ENCODE data around the gene YWHAE. TPM values are rescaled to one million over a fixed set of nuclear protein-coding genes. Genes with fewer than 3 reads are reported as not detected.

Gene YWHAE
- total RNA-seq, 2 experiments from 2014 or later = 267 to 646 TPM

GRCh38 chr17:1347589-1348323, 52.3 kb downstream of the YWHAE start:
- POLR2A ChIA-PET = no interaction called here
- no peak overlapping the region for H3K27ac ChIP-seq (ENCODE audit: low read depth, low read length, poor library complexity, severe bottlenecking)
- peaks cover 42% of the 10 kb centered on the region; the same call in 1 of the 2 replicates for H3K79me2 ChIP-seq (ENCODE audit: insufficient read depth, low read depth, low read length)

GRCh38 chr17:1344521-1344920, 55.5 kb downstream of the YWHAE start:
- peaks cover 31% of the 10 kb centered on the region; the same call in 1 of the 2 replicates for H3K79me2 ChIP-seq (ENCODE audit: insufficient read depth, low read depth, low read length)
- no peak for TF ChIP-seq EZH2phosphoT487 (IDR thresholded peaks at IDR 0.05; ENCODE audit: borderline replicate concordance, low read depth, low read length)
- TF ChIP-seq CTCF (conservative IDR thresholded peaks at IDR 0.05; ENCODE audit: low read length) = no peak
- DNase-seq (ENCODE audit: low spot score) = no peak
- intact Hi-C loops (cut with micrococcal nuclease; ENCODE audit: unreplicated experiment) = no loop called here
- H3K4me3 ChIP-seq (ENCODE audit: low read depth, low read length, poor library complexity, severe bottlenecking) = no peak overlapping the region
- no peak overlapping the region for H3K27ac ChIP-seq (ENCODE audit: low read depth, low read length, poor library complexity, severe bottlenecking)
- no peaks in the 10 kb centered on the region for H3K9me3 ChIP-seq (ENCODE audit: low read length)
- TSS peak; percentile 98 for BruUV-seq (replicated peaks)
- ChIA-PET POLR2A (no interaction called here), CTCF (ENCODE audit: unreplicated experiment) (no interaction called here)
- peaks cover 9% of the 10 kb centered on the region; the same call in 1 of the 2 replicates for H4K20me1 ChIP-seq (ENCODE audit: insufficient read depth, low read length)
- no peak overlapping the region for H2AFZ ChIP-seq (ENCODE audit: low read length)
- H3K9me2 ChIP-seq (ENCODE audit: insufficient read depth, low read length) = no peaks in the 10 kb centered on the region
- no peaks in the 10 kb centered on the region for H3K4me1 ChIP-seq (ENCODE audit: insufficient read depth, low read length, poor library complexity, severe bottlenecking)
- H3K4me2 ChIP-seq (ENCODE audit: low read length) = no peak overlapping the region
- H3K36me3 ChIP-seq (ENCODE audit: insufficient read depth, low read length) = peaks cover 60% of the 10 kb centered on the region

More at GRCh38 chr17:1347589-1348323, 52.3 kb downstream of the YWHAE start:
- 0 out of 2 replicates have a peak, but pooled peaks cover 9% of the 10 kb centered on the region for H4K20me1 ChIP-seq (ENCODE audit: insufficient read depth, low read length)
- H3K4me2 ChIP-seq (ENCODE audit: low read length) = no peak overlapping the region
- BruUV-seq (replicated peaks) = no TSS peak
- no peak overlapping the region for H2AFZ ChIP-seq (ENCODE audit: low read length)
- no peak overlapping the region for H3K4me3 ChIP-seq (ENCODE audit: low read depth, low read length, poor library complexity, severe bottlenecking)
- CTCF ChIA-PET (ENCODE audit: unreplicated experiment) = no interaction called here
- intact Hi-C loops (cut with micrococcal nuclease; ENCODE audit: unreplicated experiment) = no loop called here
- no peaks in the 10 kb centered on the region for H3K4me1 ChIP-seq (ENCODE audit: insufficient read depth, low read length, poor library complexity, severe bottlenecking)
- H3K9me2 ChIP-seq (ENCODE audit: insufficient read depth, low read length) = no peaks in the 10 kb centered on the region
- H3K36me3 ChIP-seq (ENCODE audit: insufficient read depth, low read length) = peaks cover 92% of the 10 kb centered on the region
- DNase-seq (ENCODE audit: low spot score) = no peak
- H3K9me3 ChIP-seq (ENCODE audit: low read length) = no peaks in the 10 kb centered on the region
- no peak for TF ChIP-seq CTCF (conservative IDR thresholded peaks at IDR 0.05; ENCODE audit: low read length)
- TF ChIP-seq EZH2phosphoT487 (IDR thresholded peaks at IDR 0.05; ENCODE audit: borderline replicate concordance, low read depth, low read length) = no peak

- ChIA-PET POLR2A (no interaction called here), CTCF (ENCODE audit: unreplicated experiment) (no interaction called here)
- peaks cover 52% of the 10 kb centered on the region for H3K36me3 ChIP-seq (ENCODE audit: insufficient read depth, low read length)
- H3K4me2 ChIP-seq (ENCODE audit: low read length) = no peak overlapping the region
- H3K79me2 ChIP-seq (ENCODE audit: insufficient read depth, low read depth, low read length) = peaks cover 25% of the 10 kb centered on the region; the same call in 1 of the 2 replicates
- no peaks in the 10 kb centered on the region for H3K4me1 ChIP-seq (ENCODE audit: insufficient read depth, low read length, poor library complexity, severe bottlenecking)
- peaks cover 9% of the 10 kb centered on the region; the same call in 1 of the 2 replicates for H4K20me1 ChIP-seq (ENCODE audit: insufficient read depth, low read length)
- no peak for DNase-seq (ENCODE audit: low spot score)
- no peaks in the 10 kb centered on the region for H3K9me3 ChIP-seq (ENCODE audit: low read length)
- H3K9me2 ChIP-seq (ENCODE audit: insufficient read depth, low read length) = no peaks in the 10 kb centered on the region
- intact Hi-C loops (cut with micrococcal nuclease; ENCODE audit: unreplicated experiment) = no loop called here
- no peak overlapping the region for H2AFZ ChIP-seq (ENCODE audit: low read length)
- no peak overlapping the region for H3K27ac ChIP-seq (ENCODE audit: low read depth, low read length, poor library complexity, severe bottlenecking)
- H3K4me3 ChIP-seq (ENCODE audit: low read depth, low read length, poor library complexity, severe bottlenecking) = no peak overlapping the region
- TF ChIP-seq EZH2phosphoT487 (IDR thresholded peaks at IDR 0.05; ENCODE audit: borderline replicate concordance, low read depth, low read length) (no peak), CTCF (conservative IDR thresholded peaks at IDR 0.05; ENCODE audit: low read length) (no peak)
- BruUV-seq (replicated peaks) = no TSS peak
Observed at GRCh38 chr17:1343554-1343953, 56.5 kb downstream of the YWHAE start.
